Left lobe of liver (tissue), 2 donors: ENCODE measurements around the gene LAMC1. TPM values are rescaled to one million over a fixed set of nuclear protein-coding genes. Genes with fewer than 3 reads are reported as not detected.
A peak's percentile ranks its signal among the peaks of the same experiment; 100 is the strongest.
"Not testable (repeated sequence)": the region's sequence is repeated elsewhere in the genome, so short reads cannot be mapped to it uniquely, and the experiment has no call there.

ENCODE experiments used
- ATAC-seq: fragments of 200-7000 bp; cut with Tn5 transposase; one replicate; pipeline ENCODE4 v1.9.1; 2020; ENCODE audit warnings: mild to moderate bottlenecking, moderate library complexity
- DNase-seq: peaks from one replicate; pipeline ENCODE4 v3.0.0-alpha.2; 2020; ENCODE audit warnings: low spot score
- total RNA-seq: library from RNA; stranded (reverse); gene quantifications from one replicate; pipeline ENCODE4 v1.2.1, GENCODE V29; 2021
- donor health status: DM: no; HTN: no; CAD: no; lungs with moderate emphysema.
- donor health status: DM: no; HTN: yes; CAD: no.

Gene LAMC1
- total RNA-seq, 1 donor from 2014 or later: 19.0 TPM

DNA sequence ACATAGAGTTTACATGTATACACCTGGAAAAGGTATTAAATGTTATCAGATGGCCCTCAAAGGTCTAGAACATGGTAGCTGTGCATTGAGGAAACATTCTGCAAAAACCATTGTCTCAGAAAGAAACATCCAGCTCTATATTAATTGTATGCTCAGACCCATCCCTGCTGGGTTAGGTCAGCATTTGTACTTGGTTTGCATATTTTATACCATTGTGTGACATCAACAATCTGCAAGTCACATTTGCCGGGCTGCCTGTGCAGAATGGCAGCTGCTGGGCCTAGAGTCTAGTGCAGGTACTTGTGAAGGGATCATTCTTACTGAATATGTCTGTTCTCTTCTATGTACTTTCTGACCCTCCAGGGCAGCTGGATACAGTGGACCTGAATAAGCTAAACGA, 119.0 kb downstream of the LAMC1 start:
- no peak for DNase-seq
- ATAC-seq: no peak

- DNase-seq (no peak), ATAC-seq (no peak)
Measured at GRCh38 chr1:183143576-183144315, 120.5 kb downstream of the LAMC1 start.

GRCh38 chr1:183144752-183145151, 121.5 kb downstream of the LAMC1 start:
- DNase-seq (no peak), ATAC-seq (no peak)

DNA sequence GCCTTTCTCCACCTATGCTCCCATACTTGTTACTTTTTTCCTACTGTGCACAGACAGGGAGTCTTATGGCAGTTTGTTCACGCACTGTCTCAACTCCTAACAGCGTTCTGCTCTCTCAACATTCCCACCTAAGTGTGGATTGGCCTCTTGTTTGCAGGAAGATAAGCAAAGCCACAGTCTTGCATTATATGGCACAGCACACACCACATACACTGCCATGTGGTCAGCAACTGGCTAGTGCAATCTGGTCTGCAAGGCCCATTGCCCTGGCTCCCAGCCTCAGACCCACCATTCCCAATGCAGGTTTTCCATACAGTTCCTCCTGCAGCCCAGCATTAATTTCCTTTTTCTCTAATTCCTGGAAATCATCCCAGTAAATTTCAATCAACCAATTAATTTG, 124.5 kb downstream of the LAMC1 start:
- ATAC-seq: no peak
- DNase-seq: no peak

DNA sequence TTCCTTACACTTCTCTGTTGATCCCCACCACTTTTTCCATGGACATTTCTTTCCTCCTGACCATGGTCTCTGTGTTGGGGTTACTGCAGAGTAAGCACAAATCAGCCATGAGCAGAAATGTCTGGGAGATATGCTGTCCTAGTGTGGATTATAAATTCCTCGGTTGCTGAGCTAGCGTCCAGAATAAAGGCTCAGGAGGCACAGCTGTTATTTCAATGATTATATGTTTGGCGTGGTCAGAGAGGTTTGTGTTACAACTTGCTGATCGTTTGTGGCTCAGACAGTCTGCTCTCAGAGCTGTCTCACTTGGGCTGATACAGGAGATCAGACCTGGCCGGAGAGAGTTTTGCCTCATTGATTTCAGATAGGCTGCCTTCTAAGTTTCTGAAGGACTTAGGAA, 125.4 kb downstream of the LAMC1 start:
- DNase-seq (no peak), ATAC-seq (no peak)

DNA sequence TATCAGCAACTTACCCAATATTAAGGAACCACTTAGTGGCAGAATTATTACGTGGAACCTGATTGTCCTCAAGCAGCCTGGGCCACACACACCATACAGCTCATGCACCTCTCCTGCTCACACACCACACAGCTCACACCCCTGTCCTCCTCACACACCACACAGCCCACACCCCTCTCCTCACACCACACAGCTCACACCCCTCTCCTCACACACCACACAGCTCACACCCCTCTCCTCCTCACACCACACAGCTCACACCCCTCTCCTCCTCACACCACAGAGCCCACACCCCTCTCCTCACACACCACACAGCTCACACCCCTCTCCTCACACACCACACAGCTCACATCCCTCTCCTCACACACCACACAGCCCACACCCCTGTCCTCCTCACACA, 126.1 kb downstream of the LAMC1 start:
- DNase-seq: no peak
- no peak for ATAC-seq

DNA sequence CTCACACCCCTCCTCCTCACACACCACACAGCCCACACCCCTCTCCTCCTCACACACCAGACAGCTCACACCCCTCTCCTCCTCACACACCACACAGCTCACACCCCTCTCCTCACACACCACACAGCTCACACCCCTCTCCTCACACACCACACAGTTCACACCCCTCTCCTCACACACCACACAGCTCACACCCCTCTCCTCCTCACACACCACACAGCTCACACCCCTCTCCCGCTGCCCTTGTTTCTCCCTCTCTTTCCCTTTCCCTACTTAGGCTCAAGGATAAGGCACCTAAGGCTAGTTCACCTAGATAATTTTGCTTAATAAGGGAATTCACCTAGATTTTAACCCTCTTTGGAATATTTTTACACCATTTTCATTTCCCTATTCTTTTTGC, 126.8 kb downstream of the LAMC1 start:
- ATAC-seq, DNase-seq: not testable (repeated sequence)

GRCh38 chr1:183150445-183150844, 127.2 kb downstream of the LAMC1 start:
- ATAC-seq: no peak
- no peak for DNase-seq

DNA sequence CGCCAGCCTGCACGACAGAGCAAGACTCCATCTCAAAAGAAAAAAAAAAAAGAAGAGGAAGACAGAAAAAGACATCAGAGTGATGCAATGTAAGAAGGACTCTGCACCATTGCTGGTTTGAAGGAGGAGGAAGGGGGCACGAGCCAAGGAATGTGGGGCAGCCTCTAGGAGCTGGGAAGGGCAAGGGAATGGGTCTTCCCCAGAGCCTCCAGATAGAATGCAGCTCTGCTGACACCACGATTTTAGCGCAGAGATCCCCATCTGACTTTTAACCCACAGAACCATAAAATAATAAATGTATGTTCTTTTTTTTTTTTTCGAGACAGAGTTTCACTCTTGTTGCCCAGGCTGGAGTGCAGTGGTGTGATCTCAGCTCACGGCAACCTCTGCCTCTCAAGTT, 129.0 kb downstream of the LAMC1 start:
- ATAC-seq (no peak), DNase-seq (no peak)

DNA sequence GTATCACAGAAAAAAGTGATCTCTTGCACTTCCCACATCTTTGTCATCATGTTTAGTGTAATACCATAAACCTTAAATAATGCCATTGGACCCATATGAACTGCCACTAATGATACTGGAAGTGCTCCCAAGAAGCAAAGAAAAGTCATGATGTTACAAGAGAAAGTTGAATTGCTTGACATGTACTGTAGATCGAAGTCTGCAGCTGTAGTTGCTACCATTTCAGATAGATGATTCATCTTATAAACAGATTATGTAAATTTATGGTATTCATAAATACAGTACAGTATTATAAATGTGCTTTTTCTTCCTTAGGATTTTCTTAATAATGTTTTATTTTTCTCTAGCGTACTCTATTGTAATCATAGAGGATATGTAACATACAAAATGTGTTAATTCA, 132.7 kb downstream of the LAMC1 start:
- ATAC-seq (no peak), DNase-seq (no peak)

GRCh38 chr1:183159960-183160359, 136.7 kb downstream of the LAMC1 start:
- ATAC-seq (no peak), DNase-seq (peak; percentile 47)

- DNase-seq (no peak), ATAC-seq (no peak)
Measured at GRCh38 chr1:183161391-183161790, 138.2 kb downstream of the LAMC1 start.

- ATAC-seq: no peak
- DNase-seq: no peak
Measured at GRCh38 chr1:183163316-183163715, 140.1 kb downstream of the LAMC1 start.

DNA sequence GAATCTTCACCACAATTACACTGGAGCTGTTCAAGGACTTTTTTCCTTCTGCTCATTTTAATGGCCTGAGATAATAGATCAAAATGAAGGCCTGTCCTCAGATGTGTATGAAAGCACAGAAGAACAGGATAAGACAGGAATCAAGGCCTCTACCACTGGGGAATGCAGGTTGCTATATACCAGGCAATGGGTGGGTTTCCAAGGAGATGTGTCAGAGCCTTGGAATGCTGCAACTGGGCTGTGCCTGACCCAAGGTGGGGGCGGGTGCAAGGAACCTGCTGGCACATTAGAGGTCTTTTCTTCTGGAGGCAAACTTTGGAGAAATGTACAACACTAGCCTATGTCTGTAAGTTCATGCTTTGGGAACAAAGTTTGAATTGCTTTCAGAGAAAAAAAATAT, 141.1 kb downstream of the LAMC1 start:
- DNase-seq: no peak

GRCh38 chr1:183164963-183165362, 141.7 kb downstream of the LAMC1 start:
- ATAC-seq (no peak), DNase-seq (no peak)

More for the DNA sequence above, 141.1 kb downstream of the LAMC1 start:
- ATAC-seq: no peak

GRCh38 chr1:183165456-183165855, 142.2 kb downstream of the LAMC1 start:
- DNase-seq: no peak
- ATAC-seq: no peak

DNA sequence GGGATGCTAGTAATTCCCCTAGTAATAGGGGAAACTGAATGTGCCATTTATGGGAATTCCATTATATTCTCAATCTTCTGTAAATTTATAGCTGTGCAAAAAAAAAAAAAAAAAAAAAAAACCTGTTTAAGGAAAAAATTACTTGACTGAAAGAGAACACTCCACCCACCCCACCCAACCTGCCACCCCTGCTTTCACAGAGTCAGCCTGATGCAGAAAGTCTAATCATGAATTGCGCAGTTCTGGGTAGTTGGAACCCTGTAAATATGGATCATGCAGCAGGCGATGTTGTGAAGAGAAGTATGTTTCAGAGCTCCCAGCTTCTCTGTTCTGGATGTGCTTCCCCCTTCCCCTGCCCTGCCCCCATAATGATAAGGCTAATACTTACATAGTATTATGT, 143.2 kb downstream of the LAMC1 start:
- ATAC-seq (no peak), DNase-seq (no peak)

DNA sequence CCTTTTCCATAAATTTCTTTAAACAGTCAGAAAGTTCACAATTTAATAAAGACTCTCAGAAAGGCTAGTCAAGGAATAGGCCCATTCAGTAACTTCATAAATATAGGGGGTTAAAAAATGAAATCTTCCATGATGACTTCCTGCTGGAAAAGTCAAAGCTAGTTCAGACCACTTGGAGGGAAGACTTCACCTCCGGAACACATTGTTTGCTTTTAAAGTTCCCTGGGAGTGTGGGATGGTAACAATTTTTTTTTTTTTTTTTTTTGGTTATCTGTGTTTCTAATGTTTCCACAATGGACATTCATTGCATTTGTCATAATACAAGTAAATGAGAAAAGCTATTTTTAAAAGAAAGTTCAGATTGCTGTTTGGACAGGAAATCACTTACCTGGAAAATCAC, 144.5 kb downstream of the LAMC1 start:
- DNase-seq: no peak
- no peak for ATAC-seq

DNA sequence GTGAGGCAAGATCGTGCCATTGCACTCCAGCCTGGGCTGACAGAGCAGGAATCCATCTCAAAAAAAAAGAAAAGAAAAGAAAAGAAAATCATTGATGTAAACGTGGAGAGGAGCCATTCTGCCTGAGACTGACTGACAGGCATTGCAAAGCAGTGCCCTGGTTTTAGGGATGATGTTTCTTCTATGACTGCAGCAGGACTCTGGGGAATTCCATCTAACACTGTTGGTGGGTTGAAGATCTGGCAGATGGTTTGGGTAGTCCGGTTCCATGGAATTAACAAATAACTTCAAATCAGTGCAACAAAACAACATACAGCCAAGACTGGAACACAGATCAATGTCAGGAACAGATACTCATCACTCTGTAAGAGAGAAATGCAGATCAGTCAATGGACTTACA, 145.1 kb downstream of the LAMC1 start:
- DNase-seq (no peak), ATAC-seq (no peak)

DNA sequence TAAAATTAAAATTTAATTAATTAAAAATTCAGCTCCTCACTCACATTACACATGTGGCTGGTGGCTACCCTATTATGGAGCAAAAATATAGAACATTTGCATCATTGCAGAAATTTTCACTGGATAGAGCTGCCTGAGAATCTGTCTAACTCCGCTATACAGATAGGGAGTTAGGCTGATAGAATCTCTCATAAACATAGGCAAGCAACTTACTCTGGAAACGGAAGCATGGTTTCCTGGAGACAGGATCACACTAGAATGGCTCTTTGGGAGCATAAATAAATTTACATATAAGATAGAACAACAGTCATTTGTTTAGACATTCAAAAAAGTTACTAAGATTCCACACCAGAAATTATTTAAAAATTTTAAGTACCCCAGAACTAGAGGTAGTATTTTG, 150.6 kb downstream of the LAMC1 start:
- ATAC-seq: no peak
- DNase-seq: no peak

- ATAC-seq (no peak), DNase-seq (no peak)
Measured at GRCh38 chr1:183175631-183176030, 152.4 kb downstream of the LAMC1 start.

GRCh38 chr1:183178545-183178944, 155.3 kb downstream of the LAMC1 start:
- ATAC-seq: no peak
- no peak for DNase-seq

DNA sequence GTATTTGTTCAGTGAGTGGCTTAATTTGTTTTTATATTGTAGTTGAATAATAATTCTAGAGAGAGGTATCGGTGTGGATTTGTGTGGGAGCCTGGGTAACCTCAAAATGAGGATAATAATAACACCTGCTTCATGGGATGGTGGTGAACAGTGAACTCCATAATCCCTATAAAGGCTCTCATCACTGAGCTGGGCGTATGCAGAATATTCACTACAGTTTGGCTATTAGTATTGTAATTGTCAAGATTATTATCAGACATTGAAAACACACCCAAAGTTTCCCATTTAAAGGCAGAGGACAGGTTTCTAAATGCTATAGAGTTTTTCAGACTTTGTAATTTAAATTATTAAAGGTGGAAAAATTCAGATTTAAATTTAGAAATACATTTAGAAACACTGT, 155.8 kb downstream of the LAMC1 start:
- no peak for ATAC-seq
- no peak for DNase-seq
